Measurements from ENCODE around the gene UGT1A8. TPM values are rescaled to one million over a fixed set of nuclear protein-coding genes. Genes with fewer than 3 reads are reported as not detected.
"Not testable (repeated sequence)": the region's sequence is repeated elsewhere in the genome, so short reads cannot be mapped to it uniquely, and the experiment has no call there.

The UGT1A8 gene
- total RNA-seq, 2 experiments from 2014 or later: not detected

DNA sequence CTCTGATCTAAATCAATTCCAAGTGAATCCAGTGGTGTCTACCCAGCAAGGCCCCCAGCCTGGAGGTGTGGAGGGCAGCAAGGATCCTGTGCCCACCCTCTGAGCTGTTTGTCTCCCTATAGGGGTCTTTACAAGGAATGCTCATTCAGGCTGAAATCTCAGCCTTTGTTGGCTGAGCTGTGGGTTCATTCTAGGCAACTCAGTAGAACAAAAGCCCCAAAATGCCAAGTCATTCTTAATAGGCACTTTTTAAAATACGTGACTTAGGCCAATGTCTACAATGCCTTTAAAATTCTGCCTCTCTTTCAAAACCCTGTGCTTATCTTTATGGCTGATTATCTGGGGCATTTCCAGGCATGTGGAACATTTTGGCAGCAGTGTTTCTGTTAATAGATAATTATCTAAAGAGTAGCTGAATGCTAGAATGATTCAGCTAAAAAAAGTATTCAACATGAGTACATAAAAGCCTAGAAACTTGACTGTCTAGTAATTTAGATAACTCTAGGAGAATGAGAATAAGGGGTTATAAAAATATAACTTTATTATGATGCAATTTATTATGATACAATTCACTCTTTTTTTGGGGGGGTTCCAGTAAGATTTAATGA lies 82.7 kb downstream of the UGT1A8 start:
- H3K27ac Mint-ChIP-seq: no peak overlapping the region
- DNase-seq (no peak), ATAC-seq (ENCODE audit: low read depth) (no peak)
- H3K9me3 Mint-ChIP-seq: peaks cover 1% of the 10 kb centered on the region
- POLR2A ChIA-PET: no interaction called here
- H3K4me3 Mint-ChIP-seq: no peak overlapping the region
- H3K4me1 Mint-ChIP-seq: no peaks in the 10 kb centered on the region
- peaks cover 2% of the 10 kb centered on the region for H3K36me3 Mint-ChIP-seq
- peaks cover 40% of the 10 kb centered on the region for H3K27me3 Mint-ChIP-seq

DNA sequence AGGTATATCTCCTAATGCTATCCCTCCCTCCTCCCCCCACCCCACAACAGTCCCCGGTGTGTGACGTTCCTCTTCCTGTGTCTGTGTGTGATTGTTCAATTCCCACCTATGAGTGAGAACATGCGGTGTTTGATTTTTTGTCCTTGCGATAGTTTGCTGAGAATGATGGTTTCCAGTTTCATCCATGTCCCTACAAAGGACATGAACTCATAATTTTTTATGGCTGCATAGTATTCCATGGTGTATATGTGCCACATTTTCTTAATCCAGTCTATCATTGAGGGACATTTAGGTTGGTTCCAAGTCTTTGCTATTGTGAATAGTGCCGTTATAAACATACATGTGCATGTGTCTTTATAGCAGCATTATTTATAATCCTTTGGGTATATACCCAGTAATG lies 83.4 kb downstream of the UGT1A8 start:
- H3K4me1 Mint-ChIP-seq; H3K36me3 Mint-ChIP-seq; ATAC-seq (ENCODE audit: low read depth); H3K9me3 Mint-ChIP-seq; DNase-seq; H3K27ac Mint-ChIP-seq; POLR2A ChIA-PET; H3K4me3 Mint-ChIP-seq: not testable (repeated sequence)
- H3K27me3 Mint-ChIP-seq: peaks cover 40% of the 10 kb centered on the region

DNA sequence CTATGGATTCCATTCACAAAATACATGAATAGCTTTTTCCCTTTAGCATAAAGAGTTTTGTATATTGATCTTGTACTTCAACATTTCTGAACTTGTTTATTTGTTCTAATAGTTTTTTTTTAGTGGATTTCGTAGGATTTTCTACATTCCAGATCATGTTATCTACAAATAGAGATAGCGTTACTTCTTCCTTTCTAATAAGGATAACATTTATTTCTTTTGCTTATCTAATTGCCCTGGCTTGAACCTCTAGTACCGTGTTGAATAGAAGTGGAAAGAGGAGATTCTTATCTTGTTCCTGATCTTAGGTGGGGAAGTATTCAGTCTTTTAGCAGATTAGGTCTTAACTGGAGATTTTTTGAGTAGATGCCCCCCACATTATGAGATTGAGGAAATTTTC lies 84.8 kb downstream of the UGT1A8 start:
- no peak overlapping the region for H3K4me3 Mint-ChIP-seq
- DNase-seq (no peak), ATAC-seq (ENCODE audit: low read depth) (no peak)
- H3K4me1 Mint-ChIP-seq: no peaks in the 10 kb centered on the region
- no peak overlapping the region for H3K27ac Mint-ChIP-seq
- POLR2A ChIA-PET: interaction anchor here (0.8 kb wide), 1 partner anchor 106 kb away, joined by 4 read pairs; no protein-coding TSS in a partner anchor
- peaks cover 2% of the 10 kb centered on the region for H3K36me3 Mint-ChIP-seq
- H3K9me3 Mint-ChIP-seq: peaks cover 1% of the 10 kb centered on the region
- peaks cover 30% of the 10 kb centered on the region for H3K27me3 Mint-ChIP-seq

DNA sequence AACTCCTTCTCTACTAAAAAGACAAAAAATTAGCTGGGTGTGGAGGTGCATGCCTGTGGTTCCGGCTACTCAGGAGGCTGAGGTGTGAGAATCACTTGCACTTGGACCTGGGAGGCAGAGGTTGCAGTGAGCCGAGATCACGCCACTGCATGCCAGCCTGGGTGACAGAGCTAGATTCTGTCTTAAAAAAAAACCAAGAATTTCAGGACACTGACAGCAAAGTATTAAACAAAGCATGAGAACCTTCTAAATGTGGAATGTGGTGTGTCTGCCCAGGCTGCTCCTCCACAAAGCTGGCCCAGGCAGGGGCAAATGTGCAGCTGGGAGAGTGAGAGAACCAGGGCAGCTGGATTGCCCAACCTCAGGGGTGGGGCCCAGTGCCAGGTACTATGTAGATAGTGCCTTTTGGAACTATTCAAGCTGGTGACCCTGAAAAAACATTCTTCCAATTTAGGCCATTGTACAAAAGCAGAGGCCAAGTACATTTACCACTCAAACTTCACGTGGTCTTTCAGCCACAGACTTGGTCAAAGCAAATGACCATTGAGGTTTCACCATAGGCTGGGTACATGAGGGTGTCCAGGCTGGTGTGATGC lies 88.6 kb downstream of the UGT1A8 start:
- Mint-ChIP-seq H3K4me3 (no peak overlapping the region), H3K27ac (no peak overlapping the region), H3K36me3 (peaks cover 2% of the 10 kb centered on the region), H3K9me3 (peaks cover 1% of the 10 kb centered on the region), H3K27me3 (peaks cover 34% of the 10 kb centered on the region), H3K4me1 (no peaks in the 10 kb centered on the region)
- POLR2A ChIA-PET: no interaction called here
- ATAC-seq (ENCODE audit: low read depth) (no peak), DNase-seq (no peak)

DNA sequence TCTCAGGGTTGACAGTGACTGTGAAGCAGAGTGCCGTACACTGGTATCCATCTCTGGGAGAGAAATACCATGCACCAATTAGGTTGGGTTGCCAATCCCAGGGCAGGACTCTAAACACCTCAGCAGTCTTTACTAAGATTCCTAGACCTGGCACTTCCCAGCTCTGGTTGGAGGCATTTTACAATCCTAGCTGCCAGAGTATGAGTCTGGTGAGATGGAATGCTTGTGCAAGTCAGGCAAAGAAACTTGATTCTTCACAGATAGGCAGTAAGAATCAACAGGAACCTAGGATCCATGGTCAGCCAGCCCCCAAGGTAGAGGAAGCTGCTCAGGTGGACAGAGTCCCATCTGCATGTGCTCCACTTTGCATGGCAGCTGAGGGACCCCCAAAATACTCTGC lies 89.3 kb downstream of the UGT1A8 start:
- Mint-ChIP-seq H3K4me3 (no peak overlapping the region), H3K27ac (no peak overlapping the region), H3K4me1 (peaks cover 3% of the 10 kb centered on the region), H3K9me3 (peaks cover 1% of the 10 kb centered on the region), H3K36me3 (peaks cover 2% of the 10 kb centered on the region), H3K27me3 (peaks cover 31% of the 10 kb centered on the region)
- POLR2A ChIA-PET: no interaction called here
- DNase-seq (no peak), ATAC-seq (ENCODE audit: low read depth) (no peak)

DNA sequence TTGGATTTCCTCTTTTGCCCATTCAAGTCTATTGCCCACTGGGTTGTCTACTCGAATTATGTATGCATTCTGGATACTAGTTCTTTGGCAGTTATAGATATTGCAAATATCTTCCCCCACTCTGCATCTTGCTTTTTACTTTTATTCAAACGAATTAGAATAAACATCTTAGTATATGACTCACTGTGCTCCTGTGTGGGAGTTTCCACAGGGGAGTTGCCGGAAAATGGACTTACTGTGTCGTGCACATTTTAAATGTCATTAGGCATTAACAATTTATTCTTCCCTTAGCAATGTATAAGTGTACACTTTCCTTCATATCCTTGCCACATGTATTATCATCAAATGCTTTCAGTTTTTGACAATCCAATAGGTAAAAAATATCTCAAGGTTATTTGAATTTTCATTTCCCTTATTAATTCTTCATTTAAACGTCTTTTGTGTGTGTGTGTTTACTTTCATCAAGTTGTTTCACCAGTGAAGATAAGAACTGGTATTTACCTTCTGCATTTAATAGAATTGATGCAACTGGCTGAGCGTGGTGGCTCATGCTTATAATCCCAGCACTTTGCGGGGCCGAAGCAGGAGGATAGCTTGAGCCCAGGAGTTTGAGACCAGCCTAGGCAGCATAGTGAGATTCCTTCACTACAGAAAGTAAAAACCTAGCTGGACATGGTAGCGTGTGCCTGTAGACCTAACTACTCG lies 90.7 kb downstream of the UGT1A8 start:
- Mint-ChIP-seq H3K4me1 (peaks cover 7% of the 10 kb centered on the region), H3K27ac (no peak overlapping the region), H3K36me3 (peaks cover 2% of the 10 kb centered on the region), H3K4me3 (no peak overlapping the region), H3K9me3 (peaks cover 1% of the 10 kb centered on the region), H3K27me3 (peaks cover 25% of the 10 kb centered on the region)
- POLR2A ChIA-PET: no interaction called here
- no peak for ATAC-seq (ENCODE audit: low read depth)
- DNase-seq: no peak

DNA sequence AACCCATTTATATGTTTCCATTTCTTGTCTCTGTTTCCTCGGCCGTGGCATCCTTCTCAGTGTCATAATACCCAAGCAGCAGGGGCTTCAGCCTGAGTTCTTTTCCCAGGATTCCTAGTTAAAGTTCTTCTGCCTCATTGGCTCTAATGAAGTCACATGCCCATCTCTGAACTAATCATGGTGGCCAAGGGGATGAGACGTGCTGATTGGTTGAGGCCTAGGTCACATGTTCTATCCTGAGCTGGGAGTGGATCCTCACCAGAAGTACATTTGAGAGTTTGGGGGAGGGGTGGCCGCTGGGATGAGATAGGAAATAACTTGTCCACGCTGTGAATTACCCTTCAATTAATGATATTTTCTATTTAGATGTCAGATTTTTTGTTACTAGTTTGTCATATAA lies 91.5 kb downstream of the UGT1A8 start:
- peaks cover 1% of the 10 kb centered on the region for H3K9me3 Mint-ChIP-seq
- DNase-seq (no peak), ATAC-seq (ENCODE audit: low read depth) (no peak)
- no peak overlapping the region for H3K27ac Mint-ChIP-seq
- peaks cover 26% of the 10 kb centered on the region for H3K27me3 Mint-ChIP-seq
- H3K4me1 Mint-ChIP-seq: peaks cover 14% of the 10 kb centered on the region
- H3K4me3 Mint-ChIP-seq: no peak overlapping the region
- POLR2A ChIA-PET: no interaction called here
- H3K36me3 Mint-ChIP-seq: peaks cover 2% of the 10 kb centered on the region

DNA sequence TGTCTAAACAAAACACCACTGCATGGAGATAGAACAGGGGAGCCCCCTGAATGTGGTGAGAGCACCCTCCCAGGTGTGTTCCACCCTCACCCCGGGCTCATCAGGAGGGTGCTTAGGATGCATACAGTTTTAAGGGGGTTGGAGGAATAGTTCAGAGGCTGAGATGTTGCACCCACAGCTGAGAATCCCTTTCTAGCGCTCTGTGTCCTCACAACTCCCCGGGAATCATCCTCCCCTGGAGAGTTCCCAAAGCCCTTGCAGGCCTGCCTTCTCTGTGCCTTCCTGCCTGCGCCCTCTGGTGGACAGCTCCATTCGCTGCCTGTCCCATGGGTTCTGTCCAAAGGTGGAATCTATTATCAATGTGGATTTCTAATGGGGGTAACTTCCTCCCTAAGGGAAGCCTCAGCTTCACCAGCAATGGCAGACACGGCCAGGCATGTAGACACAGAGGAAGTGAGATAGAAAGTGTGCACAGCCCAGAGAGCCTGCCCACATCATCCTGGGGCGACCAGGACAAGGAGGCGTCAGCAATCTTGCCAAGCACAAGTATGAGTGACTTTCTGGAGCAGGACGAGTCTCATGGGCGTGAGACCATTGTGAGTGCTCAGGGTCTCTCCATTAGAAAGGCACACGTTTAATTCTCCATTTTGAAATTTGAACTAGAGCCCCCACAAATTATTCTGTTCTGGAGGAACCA lies 94.0 kb downstream of the UGT1A8 start:
- peak; percentile 70 for ATAC-seq (ENCODE audit: low read depth)
- H3K27ac Mint-ChIP-seq: no peak overlapping the region
- POLR2A ChIA-PET: no interaction called here

DNA sequence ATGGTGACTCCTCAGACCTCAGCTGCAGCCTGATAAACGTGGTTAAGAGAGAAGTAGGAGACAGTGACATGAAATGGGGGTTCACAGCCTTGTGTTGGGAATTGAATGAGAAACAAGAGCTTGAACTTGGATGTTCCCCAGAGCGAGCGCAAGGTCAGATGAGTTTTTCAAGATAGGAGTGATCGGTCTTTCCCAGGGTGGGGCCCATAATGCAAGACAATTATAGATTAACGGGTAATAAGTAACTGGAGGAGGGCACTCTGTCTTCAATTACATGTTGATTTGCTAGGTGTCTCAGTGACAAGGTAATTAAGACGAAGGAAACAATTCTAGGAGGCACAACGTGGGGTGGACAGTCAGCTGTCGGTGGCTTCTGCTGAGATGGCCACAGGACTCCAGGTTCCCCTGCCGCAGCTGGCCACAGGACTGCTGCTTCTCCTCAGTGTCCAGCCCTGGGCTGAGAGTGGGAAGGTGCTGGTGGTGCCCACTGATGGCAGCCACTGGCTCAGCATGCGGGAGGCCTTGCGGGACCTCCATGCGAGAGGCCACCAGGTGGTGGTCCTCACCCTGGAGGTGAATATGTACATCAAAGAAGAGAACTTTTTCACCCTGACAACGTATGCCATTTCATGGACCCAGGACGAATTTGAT lies 95.3 kb downstream of the UGT1A8 start, which contains the start of gene UGT1A5:
Gene UGT1A5 (plus strand): TSS at position 297 of the 651 bp plus-strand sequence. CDS start 85 bp downstream, at position 382.
- no peak for DNase-seq
- no peak within 1 kb of the TSS for H3K27ac Mint-ChIP-seq
- peaks cover 33% of the 10 kb centered on the region for H3K27me3 Mint-ChIP-seq
- POLR2A ChIA-PET: no interaction called here
- peaks cover 21% of the 10 kb centered on the region for H3K4me1 Mint-ChIP-seq
- H3K4me3 Mint-ChIP-seq: no peak within 1 kb of the TSS
- no peak for ATAC-seq (ENCODE audit: low read depth)
- no peaks in the 10 kb centered on the region for H3K36me3 Mint-ChIP-seq
- no peaks in the 10 kb centered on the region for H3K9me3 Mint-ChIP-seq

More for the DNA sequence above, 94.0 kb downstream of the UGT1A8 start:
- Mint-ChIP-seq H3K4me3 (no peak overlapping the region), H3K4me1 (peaks cover 21% of the 10 kb centered on the region), H3K27me3 (peaks cover 35% of the 10 kb centered on the region), H3K36me3 (no peaks in the 10 kb centered on the region), H3K9me3 (no peaks in the 10 kb centered on the region)
- peak; percentile 77 for DNase-seq

DNA sequence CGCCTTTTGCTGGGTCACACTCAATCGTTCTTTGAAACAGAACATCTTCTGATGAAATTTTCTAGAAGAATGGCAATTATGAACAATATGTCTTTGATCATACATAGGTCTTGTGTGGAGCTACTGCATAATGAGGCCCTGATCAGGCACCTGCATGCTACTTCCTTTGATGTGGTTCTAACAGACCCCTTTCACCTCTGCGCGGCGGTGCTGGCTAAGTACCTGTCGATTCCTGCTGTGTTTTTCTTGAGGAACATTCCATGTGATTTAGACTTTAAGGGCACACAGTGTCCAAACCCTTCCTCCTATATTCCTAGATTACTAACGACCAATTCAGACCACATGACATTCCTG lies 95.8 kb downstream of the UGT1A8 start:
- Mint-ChIP-seq H3K27me3 (peaks cover 34% of the 10 kb centered on the region), H3K36me3 (no peaks in the 10 kb centered on the region), H3K9me3 (no peaks in the 10 kb centered on the region), H3K27ac (no peak overlapping the region), H3K4me1 (peaks cover 21% of the 10 kb centered on the region), H3K4me3 (no peak overlapping the region)
- POLR2A ChIA-PET: no interaction called here
- ATAC-seq (ENCODE audit: low read depth) (no peak), DNase-seq (no peak)

DNA sequence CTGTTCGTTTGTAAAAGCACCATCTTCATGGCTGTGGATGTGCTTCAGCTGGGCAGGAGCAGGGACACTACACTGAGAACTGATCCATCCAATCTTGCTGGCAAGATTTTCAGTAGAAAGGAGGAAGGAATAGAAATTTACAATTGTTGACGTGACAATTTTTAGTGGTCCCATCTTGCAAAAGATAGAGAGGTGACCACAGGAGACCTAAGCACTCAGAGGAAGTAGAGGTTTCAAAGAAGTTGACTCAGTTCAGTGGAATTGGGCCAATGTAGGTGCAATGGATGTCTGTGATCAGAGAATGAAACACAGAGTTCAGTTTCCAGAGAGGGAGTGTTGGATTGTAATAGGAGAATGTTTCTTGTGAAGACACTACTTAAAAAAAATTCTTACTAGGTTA lies 96.7 kb downstream of the UGT1A8 start:
- Mint-ChIP-seq H3K9me3 (no peaks in the 10 kb centered on the region), H3K27ac (peak overlapping the region; percentile 2), H3K36me3 (no peaks in the 10 kb centered on the region), H3K27me3 (peaks cover 34% of the 10 kb centered on the region), H3K4me3 (peak overlapping the region; percentile 16), H3K4me1 (peaks cover 22% of the 10 kb centered on the region)
- ATAC-seq (ENCODE audit: low read depth) (peak; percentile 73), DNase-seq (no peak)
- POLR2A ChIA-PET: no interaction called here

DNA sequence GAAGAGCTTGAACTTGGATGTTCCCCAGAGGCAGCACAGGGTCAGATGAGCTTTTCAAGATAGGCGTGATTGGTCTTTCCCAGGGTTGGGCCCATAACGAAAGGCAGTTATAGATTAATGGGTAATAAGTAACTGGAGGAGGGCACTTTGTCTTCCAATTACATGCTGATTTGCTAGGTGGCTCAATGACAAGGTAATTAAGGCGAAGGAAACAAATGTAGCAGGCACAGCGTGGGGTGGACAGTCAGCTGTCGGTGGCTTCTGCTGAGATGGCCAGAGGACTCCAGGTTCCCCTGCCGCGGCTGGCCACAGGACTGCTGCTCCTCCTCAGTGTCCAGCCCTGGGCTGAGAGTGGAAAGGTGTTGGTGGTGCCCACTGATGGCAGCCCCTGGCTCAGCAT lies 101.1 kb downstream of the UGT1A8 start, which contains the start of gene UGT1A4:
Gene UGT1A4 (plus strand): TSS at position 185 of the 400 bp plus-strand sequence. CDS start 85 bp downstream, at position 270.
- no peaks in the 10 kb centered on the region for H3K36me3 Mint-ChIP-seq
- no peaks in the 10 kb centered on the region for H3K9me3 Mint-ChIP-seq
- POLR2A ChIA-PET: no interaction called here
- H3K4me3 Mint-ChIP-seq: no peak within 1 kb of the TSS
- peaks cover 35% of the 10 kb centered on the region for H3K27me3 Mint-ChIP-seq
- H3K27ac Mint-ChIP-seq: no peak within 1 kb of the TSS
- DNase-seq: no peak
- peaks cover 20% of the 10 kb centered on the region for H3K4me1 Mint-ChIP-seq
- ATAC-seq (ENCODE audit: low read depth): no peak

DNA sequence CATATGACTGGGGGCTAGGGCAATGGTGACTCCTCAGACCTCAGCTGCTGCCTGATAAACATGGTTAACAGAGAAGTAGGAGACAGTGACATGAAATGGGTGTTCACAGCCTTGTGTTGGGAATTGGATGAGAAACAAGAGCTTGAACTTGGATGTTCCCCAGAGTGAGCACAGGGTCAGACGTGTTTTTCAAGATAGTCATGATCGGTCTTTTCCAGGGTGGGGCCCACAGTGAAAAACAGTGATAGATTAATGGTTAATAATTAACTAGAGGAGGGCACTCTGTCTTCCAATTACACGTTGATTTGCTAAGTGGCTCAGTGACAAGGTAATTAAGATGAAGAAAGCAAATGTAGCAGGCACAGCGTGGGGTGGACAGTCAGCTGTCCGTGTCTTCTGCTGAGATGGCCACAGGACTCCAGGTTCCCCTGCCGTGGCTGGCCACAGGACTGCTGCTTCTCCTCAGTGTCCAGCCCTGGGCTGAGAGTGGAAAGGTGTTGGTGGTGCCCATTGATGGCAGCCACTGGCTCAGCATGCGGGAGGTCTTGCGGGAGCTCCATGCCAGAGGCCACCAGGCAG lies 111.4 kb downstream of the UGT1A8 start, which contains the start of gene UGT1A3:
Gene UGT1A3 (plus strand): TSS at position 320 of the 579 bp plus-strand sequence. CDS start 85 bp downstream, at position 405.
- no peak for DNase-seq
- H3K27ac Mint-ChIP-seq: no peak within 1 kb of the TSS
- no peak within 1 kb of the TSS for H3K4me3 Mint-ChIP-seq
- no peaks in the 10 kb centered on the region for H3K36me3 Mint-ChIP-seq
- no peaks in the 10 kb centered on the region for H3K9me3 Mint-ChIP-seq
- ATAC-seq (ENCODE audit: low read depth): no peak
- no peaks in the 10 kb centered on the region for H3K4me1 Mint-ChIP-seq
- H3K27me3 Mint-ChIP-seq: peaks cover 25% of the 10 kb centered on the region
- POLR2A ChIA-PET: no interaction called here

All from activated naive CD8-positive, alpha-beta T cell treated with anti-CD3 and anti-CD28 coated beads, Interleukin-2, amount 10 ng/mL, durations not matched to agents 7 days and 5 days (primary cell).